ENCODE results near the gene RNU4-1.
A peak's percentile ranks its signal among the peaks of the same experiment; 100 is the strongest.

RNU4-1 gene

DNA sequence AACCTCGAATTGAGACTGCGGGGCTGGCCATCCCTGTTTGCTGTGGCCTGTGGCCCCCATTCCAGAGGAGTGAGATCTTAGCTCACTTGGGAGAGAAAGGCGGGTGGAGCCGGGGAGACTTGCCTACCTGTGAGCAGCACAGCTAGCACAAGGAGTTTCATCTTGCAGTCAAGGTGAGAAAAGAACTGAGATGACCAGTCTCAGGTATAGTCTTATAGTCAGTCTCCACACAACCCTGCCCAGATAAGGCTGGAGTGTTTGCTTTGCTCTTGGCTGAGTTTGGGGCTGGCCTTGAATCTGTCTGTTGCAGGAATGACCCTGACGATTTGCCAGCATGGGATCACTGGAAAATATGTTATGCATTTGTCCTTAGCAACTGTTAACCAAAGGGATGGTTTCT, 34.6 kb upstream of the RNU4-1 start, which contains the start of gene PLA2G1B:
PLA2G1B (minus strand) TSS at position 187 of the 400 bp plus-strand sequence; CDS start at position 161, 26 bp downstream.
- Histone ChIP-seq H4K20me1 (ENCODE audit: low read depth, low read length) (no peaks in the 10 kb centered on the region), H3K4me2 (ENCODE audit: low read depth, low read length, poor library complexity, severe bottlenecking) (no peak within 1 kb of the TSS), H3K27ac (ENCODE audit: low read depth, low read length) (no peak within 1 kb of the TSS), H3K36me3 (ENCODE audit: low read length) (no peaks in the 10 kb centered on the region), H3K4me3 (ENCODE audit: insufficient read depth, low read length, poor library complexity, severe bottlenecking) (no peak within 1 kb of the TSS), H3K27me3 (ENCODE audit: low read length) (no peaks in the 10 kb centered on the region), H2AFZ (ENCODE audit: low read depth, low read length, severe bottlenecking) (no peak within 1 kb of the TSS), H3F3A (ENCODE audit: insufficient read depth) (no peaks in the 10 kb centered on the region), H3K9ac (ENCODE audit: low read length) (no peak within 1 kb of the TSS), H3K9me3 (ENCODE audit: insufficient read depth, low read length) (no peaks in the 10 kb centered on the region), H3K79me2 (ENCODE audit: insufficient read depth, low read length) (no peaks in the 10 kb centered on the region), H3K9me2 (replicated peaks; ENCODE audit: insufficient read depth, low read length) (no peaks in the 10 kb centered on the region)
- TF ChIP-seq EZH2phosphoT487 (conservative IDR thresholded peaks at IDR 0.05; ENCODE audit: low read length): no peak
- TF ChIP-seq, protein P1, sequence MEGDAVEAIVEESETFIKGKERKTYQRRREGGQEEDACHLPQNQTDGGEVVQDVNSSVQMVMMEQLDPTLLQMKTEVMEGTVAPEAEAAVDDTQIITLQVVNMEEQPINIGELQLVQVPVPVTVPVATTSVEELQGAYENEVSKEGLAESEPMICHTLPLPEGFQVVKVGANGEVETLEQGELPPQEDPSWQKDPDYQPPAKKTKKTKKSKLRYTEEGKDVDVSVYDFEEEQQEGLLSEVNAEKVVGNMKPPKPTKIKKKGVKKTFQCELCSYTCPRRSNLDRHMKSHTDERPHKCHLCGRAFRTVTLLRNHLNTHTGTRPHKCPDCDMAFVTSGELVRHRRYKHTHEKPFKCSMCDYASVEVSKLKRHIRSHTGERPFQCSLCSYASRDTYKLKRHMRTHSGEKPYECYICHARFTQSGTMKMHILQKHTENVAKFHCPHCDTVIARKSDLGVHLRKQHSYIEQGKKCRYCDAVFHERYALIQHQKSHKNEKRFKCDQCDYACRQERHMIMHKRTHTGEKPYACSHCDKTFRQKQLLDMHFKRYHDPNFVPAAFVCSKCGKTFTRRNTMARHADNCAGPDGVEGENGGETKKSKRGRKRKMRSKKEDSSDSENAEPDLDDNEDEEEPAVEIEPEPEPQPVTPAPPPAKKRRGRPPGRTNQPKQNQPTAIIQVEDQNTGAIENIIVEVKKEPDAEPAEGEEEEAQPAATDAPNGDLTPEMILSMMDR (IDR thresholded peaks at IDR 0.05; ENCODE audit: insufficient read depth, low read length, poor library complexity, severe bottlenecking): no peak

DNA sequence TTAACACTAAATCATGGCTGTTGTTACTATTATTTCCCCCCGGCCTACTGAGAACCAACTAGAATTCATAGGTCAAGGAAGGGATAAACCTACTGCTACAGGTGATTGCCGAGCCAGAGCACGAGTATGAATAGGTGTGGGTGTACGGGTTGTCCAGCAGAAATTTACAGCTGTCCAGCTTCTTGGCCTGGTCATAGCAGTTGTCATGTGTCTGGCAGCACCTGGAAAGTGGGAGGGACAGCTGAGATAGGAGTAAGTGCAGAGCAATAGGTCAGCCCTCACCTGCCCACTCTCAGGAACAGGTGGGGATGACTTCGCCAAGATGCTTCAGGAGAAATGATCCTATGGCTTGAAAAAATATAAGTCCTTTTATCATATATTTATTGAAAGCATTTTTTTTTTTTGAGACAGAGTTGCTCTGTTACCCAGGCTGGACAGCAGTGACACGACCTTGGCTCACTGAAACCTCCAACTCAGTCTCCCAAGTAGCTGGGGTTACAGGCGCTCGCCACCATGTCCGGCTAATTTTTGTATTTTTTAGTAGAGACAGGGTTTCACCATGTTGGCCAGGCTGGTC, 31.9 kb upstream of the RNU4-1 start:
- Histone ChIP-seq H3K9me2 (replicated peaks; ENCODE audit: insufficient read depth, low read length) (no peaks in the 10 kb centered on the region), H2AFZ (ENCODE audit: low read depth, low read length, severe bottlenecking) (no peak overlapping the region), H3K27me3 (ENCODE audit: low read length) (no peaks in the 10 kb centered on the region), H3K79me2 (ENCODE audit: insufficient read depth, low read length) (no peaks in the 10 kb centered on the region), H3K4me2 (ENCODE audit: low read depth, low read length, poor library complexity, severe bottlenecking) (peak overlapping the region; percentile 97), H3K9ac (ENCODE audit: low read length) (no peak overlapping the region), H3K4me3 (ENCODE audit: insufficient read depth, low read length, poor library complexity, severe bottlenecking) (no peak overlapping the region), H4K20me1 (ENCODE audit: low read depth, low read length) (no peaks in the 10 kb centered on the region), H3K9me3 (ENCODE audit: insufficient read depth, low read length) (no peaks in the 10 kb centered on the region), H3K27ac (ENCODE audit: low read depth, low read length) (no peak overlapping the region), H3K36me3 (ENCODE audit: low read length) (no peaks in the 10 kb centered on the region), H3F3A (ENCODE audit: insufficient read depth) (no peaks in the 10 kb centered on the region)
- TF ChIP-seq, protein P1 (IDR thresholded peaks at IDR 0.05; ENCODE audit: insufficient read depth, low read length, poor library complexity, severe bottlenecking): no peak
- no peak for TF ChIP-seq EZH2phosphoT487 (conservative IDR thresholded peaks at IDR 0.05; ENCODE audit: low read length)

DNA sequence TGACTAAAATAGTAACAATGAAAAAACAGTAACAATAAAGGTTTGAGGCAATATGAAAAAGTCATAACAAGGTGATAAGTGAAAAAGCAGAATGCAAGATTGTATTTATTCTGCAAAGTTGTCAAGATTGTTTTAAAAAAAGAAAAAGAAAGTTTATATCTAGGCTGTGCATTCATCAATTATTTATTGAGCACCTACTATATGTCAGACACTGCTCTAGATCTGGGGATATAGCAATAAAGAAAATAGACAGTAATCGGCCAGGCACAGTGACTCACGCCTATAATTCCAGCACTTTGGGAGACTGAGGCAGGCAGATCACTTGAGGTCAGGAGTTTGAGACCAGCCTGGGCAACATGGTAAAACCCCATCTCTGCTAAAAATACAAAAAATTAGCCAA, 30.7 kb upstream of the RNU4-1 start:
- Histone ChIP-seq H3K36me3 (ENCODE audit: low read length) (no peaks in the 10 kb centered on the region), H3K4me2 (ENCODE audit: low read depth, low read length, poor library complexity, severe bottlenecking) (no peak overlapping the region), H2AFZ (ENCODE audit: low read depth, low read length, severe bottlenecking) (no peak overlapping the region), H3K9me2 (replicated peaks; ENCODE audit: insufficient read depth, low read length) (no peaks in the 10 kb centered on the region), H3K79me2 (ENCODE audit: insufficient read depth, low read length) (no peaks in the 10 kb centered on the region), H3K27me3 (ENCODE audit: low read length) (no peaks in the 10 kb centered on the region), H3K9me3 (ENCODE audit: insufficient read depth, low read length) (no peaks in the 10 kb centered on the region), H3F3A (ENCODE audit: insufficient read depth) (no peaks in the 10 kb centered on the region), H3K4me3 (ENCODE audit: insufficient read depth, low read length, poor library complexity, severe bottlenecking) (no peak overlapping the region), H3K9ac (ENCODE audit: low read length) (no peak overlapping the region), H4K20me1 (ENCODE audit: low read depth, low read length) (no peaks in the 10 kb centered on the region), H3K27ac (ENCODE audit: low read depth, low read length) (no peak overlapping the region)
- TF ChIP-seq, protein P1 (IDR thresholded peaks at IDR 0.05; ENCODE audit: insufficient read depth, low read length, poor library complexity, severe bottlenecking): no peak
- TF ChIP-seq EZH2phosphoT487 (conservative IDR thresholded peaks at IDR 0.05; ENCODE audit: low read length): no peak
